ENCODE results near the gene STRIT1.
"Not testable (repeated sequence)": the region's sequence is repeated elsewhere in the genome, so short reads cannot be mapped to it uniquely, and the experiment has no call there.

The STRIT1 gene

DNA sequence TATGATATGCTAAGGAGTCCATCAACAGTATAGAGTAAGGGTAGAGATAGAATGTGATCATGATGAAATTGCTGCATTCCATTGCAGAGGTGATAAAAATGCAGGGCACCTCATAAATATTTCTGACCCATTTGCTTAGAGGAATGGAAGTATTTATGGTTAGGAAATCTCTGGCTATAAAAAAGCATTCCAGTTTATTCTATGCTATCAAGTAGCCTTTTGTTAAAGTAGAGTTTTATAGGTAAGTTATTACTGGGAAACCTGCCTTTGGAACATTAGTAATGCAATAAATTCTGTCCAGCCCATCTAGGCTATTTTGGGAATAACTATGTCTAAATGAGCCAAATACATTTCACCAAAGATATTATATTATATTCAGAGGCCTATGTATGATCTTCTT, 19.8 kb upstream of the STRIT1 start:
- DNase-seq (ENCODE audit: low read depth), result no peak

DNA sequence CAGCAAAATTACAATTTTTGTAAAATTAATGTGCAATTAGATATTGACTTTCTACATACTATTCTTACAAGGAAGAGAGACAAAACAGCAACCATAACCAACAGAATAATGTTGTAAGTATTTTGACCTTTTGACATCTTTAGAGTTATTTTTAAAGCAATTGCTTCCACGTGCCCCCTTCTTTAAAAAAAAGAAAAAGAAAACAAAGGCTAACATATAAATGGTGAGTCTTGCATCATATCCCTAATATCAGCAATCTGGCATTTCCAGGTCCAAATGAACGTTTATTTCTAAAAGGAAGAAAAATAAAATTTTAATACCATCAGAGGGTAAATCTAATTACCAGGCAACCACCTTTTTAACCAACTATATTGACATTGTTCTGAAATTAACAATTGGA, 19.3 kb upstream of the STRIT1 start:
- DNase-seq (ENCODE audit: low read depth), result no peak

DNA sequence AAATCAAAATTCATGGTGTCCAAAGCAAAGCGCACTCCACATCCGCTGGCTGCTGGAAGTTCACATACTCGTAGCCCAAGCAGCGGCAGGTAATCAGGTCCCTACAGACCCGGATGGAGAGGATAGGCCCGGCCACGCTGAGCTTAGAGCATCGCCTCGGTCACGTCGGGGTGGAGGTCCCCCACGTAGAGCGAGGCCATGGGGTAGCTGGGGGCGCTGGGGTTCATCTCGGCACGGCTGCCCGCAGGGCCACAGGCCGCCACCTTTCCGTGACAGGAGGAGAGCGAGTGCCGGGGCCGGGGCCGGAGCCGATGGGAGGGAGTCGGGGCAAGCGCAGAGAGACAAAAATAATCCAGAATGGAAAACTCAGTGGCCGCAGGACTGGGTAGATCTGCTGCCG, 16.1 kb upstream of the STRIT1 start:
- no peak for DNase-seq (ENCODE audit: low read depth)

DNA sequence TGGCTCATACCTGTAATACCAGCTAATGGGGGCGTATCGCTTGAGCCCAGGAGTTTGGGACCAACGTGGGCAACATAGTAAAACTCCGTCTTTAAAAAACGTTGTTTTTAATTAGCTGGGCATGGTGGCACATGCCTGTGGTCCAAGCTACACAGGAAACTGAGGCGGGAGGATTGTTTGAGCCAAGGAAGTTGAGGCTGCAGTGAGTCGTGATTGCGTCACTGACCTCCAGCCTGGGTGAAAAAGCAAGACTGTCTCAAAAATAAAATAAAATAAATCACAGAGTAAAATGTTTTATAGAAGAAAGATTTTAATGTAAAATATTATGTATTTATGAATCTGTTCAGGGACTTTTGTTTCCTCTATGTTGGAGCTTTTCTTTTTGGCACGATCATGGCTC, 15.3 kb upstream of the STRIT1 start:
- DNase-seq (ENCODE audit: low read depth), result no peak

DNA sequence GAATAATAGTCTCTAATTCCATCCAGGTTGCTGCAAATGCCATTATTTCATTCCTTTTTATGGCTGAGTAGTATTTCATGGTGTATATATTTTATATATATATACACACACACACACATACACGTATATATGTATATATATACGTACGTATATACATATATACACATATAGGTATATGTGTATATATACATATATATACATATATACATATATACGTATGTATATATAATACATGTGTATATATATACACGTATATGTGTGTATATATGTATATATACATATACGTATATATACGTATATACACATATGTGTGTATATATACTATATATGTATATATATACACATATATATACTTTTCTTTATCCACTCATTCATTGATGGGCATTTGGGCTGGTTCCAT, 13.7 kb upstream of the STRIT1 start:
- no peak for DNase-seq (ENCODE audit: low read depth)

DNA sequence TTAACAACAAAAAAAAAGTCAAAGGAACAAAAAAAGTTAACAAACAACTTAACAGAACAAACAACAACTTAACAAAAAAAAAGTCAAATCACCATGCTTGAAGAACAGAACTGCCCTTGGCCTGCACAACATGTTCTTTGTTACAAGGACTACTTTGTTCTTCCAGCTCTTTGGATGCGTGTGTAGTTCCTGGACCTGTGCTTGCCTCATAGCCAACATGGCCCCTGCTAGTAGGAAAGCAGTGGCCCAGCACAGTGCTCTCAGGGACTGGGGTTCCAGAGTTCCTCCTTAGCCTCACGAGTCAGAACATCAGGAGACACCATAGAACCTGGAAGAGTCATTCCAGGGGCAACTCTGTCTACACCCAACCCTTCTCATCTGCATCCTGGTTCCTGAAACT, 10.9 kb upstream of the STRIT1 start:
- no peak for DNase-seq (ENCODE audit: low read depth)

DNA sequence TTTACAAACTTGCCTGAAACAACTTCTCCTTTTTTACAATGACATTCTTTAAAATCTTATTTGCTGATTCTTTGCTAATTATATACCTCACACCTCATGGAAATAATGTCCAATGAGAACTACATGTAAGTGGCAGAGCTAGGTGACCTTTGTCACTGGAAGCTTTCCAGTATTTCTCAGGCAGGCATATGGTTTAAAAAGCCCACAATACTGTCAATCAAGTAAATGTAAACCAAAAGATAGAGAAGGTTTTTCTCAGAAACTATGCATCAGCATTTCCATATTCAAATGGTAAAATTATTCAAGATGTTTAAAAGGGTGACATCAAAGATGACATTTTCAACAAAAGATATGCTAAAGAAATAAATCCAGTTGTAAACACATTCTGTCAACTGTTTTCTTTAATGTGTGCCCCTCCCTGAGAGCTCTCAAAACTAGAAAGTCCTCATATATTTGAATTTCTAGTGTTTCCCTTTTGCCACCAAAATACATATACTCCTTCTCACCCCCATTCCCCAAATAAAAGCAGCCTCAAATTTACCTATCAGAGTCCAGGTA, 10.1 kb upstream of the STRIT1 start:
- DNase-seq (ENCODE audit: low read depth), result no peak

DNA sequence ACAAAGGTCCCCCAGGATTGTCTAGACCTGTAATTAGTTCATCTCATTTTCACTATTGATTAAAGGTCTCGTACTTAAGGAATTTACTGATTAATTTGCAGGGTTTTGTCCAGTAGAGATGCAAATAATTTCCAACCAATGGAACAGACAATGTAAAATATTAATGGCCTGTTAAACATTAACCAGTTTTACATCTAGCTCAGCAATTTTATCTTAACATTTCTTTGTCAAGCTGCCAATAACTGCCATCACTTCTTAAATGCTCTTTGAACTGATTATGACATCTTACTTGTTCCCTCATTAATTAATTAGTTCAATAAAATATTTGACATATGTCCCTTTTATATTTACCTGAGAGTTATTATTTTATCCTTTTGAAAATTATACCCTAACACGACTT, 9.4 kb upstream of the STRIT1 start:
- no peak for DNase-seq (ENCODE audit: low read depth)

DNA sequence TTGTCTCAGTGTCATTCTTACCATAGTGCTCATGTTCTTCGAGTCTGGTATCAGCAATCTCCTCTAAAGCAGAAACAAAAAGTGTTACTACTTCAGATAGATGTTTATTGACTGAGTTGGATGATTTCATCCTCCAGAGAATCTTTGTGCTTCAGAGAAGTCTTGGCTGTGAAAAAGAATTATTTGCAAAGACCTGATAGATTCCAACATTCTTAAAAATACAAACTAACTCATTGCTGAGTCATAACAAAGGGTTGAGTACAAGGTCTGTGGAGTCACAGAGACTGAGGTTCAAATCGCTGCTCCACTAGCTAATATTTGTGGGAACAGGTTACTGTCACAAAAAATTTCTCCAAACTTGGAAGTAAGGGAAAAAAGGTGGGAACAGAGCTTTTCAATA, 9.0 kb upstream of the STRIT1 start:
- no peak for DNase-seq (ENCODE audit: low read depth)

DNA sequence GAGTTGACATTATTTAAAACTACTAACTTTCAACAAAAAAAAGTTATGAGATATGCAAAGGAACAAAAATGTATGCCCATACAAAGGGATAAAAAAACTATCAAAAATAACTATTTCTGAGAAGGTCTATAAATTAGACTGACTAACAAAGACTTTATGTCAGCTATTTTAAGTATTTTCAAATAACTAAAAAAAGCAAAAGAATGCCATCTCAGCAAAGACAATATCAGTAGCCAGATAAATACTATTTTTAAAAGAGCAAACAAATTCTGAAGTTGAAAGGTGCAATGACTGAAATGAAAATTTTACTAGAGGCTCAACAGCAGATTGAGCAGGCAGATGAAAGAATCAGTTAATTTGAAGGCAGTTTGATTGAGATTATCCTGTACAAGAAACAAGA, 3.6 kb upstream of the STRIT1 start:
- no peak for DNase-seq (ENCODE audit: low read depth)

DNA sequence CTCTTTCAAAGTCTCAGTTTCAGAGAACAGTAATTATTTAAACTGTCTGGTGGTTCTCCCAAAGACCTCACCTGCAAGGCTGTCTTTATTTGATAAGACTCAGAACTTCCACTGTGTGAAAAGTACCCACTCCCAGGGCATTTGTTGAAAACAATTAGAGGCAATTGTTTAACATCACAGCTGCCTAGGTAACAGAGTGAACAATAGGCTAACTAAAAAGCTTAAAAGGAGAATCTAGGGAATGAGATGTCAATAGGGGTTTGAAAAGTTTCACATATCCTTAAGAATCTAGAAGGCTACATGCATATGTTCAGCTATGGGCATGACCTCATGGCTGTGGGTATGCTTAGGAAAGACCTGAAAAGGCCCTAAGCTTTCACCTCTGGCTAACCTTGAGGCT, 2.9 kb upstream of the STRIT1 start:
- DNase-seq (ENCODE audit: low read depth), result no peak

DNA sequence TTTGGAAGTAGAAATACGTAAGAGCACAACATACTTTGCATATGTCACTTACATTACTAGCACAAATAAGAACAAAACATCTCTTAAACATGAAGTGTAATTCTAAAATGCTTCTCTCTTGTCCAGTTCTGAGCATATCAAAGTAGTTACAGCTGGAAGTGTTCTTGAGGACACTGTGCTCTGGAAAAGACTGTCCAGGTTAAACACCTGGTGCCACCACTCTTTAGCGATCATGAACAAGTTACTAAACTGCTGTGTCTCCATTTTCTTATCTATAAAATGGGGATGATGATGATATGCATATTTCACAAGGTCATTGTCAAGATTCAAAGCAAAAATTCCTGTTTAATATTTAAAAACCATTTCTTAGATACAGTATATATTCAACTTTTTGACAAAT, 790 bp downstream of the STRIT1 start:
- no peak for DNase-seq (ENCODE audit: low read depth)

DNA sequence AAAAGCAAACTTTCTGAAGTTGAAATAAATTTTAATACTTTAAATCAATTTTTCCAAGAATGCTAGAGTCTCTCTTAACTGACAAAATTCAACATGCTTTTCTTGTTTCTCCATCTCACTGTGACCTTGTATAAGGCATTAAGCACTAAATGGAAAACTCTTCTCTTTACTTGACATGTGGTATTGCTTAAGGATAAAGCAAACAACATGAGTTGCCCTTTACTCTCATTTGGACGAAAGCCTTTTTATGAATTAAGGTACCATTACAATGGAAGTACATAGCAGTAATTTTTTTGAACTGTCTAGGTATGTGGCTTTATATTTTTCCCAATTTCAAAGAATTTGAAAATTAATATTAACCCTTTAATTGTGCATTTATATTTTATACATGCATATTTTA, 1.4 kb downstream of the STRIT1 start:
- DNase-seq (ENCODE audit: low read depth), result no peak

DNA sequence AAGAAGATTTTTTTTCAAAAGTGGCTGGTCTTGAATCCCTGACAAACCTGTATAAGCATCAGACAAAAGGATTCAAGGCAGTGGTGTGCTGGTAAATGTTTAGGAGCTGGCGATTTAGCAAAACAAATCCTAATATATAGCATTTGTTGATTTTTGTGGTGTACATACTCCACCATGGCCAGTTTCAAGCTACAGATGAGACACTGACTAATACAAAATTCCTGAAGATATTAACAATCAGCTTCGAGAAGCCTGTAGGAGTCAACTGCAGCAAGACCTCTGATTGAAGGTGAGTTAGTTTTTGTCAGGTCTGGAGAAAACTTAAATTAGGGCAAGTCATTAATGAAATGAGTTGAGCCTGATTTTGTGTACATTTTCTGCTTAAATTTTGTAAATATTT, 6.7 kb downstream of the STRIT1 start:
- no peak for DNase-seq (ENCODE audit: low read depth)

DNA sequence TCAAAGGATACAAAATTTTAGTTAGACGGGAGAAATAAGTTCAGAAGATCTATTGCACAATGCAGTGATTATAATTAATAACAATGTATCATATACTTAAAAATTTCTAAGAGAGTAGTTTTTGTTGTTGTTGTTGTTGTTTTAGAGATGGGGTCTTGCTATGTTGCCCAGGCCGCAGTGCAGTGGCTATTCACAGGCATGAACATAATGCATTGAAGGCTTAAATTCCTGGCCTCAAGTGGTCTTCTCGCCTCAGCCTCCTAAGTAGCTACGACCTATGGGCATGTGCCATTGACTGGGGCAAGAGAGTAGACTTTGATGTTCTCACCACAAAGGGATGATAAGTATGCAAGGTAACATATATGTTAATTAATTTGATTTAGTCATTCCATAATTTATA, 7.5 kb downstream of the STRIT1 start:
- DNase-seq (ENCODE audit: low read depth), result no peak

DNA sequence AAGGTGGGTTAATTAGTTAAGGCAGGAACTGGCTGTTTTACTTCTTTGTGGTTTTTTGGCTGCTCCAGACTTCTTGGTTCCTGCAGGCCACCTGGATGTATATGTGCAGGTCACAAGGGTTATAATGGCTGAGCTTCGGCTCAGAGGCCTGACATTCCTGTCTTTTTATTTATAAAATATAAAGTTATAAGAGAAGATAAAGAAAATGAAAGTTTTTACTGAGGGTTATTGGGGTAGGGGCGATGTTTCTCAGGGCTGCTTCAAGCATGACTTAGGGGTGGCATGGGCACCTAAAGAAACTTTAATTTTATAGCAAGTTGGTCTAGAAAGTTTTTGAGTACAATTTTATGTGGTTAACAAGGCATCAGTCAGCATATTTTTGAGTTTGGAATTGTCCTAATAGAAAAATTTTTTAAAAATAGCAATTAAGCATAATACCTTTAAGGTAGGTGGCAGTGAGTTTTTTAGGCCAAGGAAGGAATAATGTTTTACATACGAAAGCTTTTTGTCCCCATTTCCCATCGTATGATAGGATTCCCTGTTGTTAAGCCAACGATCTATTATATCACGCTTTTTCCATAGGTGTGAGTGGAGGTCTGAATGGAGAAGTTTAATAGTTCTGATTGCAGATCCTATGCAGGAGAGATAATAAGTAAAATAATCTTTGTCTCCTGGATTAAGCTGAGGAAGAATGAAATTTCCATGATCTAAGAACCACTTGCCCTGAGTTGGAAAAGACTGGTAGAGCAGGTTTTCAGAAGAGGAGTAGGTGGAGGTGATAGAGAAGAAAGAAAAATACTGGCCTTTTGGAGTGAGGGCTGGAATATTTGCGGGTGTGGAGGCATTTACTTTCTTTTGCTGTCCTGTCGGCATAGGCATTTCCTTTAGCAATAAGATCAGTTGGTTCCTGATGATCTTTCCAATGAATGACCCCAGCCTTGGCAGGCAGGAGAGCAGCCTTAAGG, 10.1 kb downstream of the STRIT1 start:
- DNase-seq (ENCODE audit: low read depth), result no peak

DNA sequence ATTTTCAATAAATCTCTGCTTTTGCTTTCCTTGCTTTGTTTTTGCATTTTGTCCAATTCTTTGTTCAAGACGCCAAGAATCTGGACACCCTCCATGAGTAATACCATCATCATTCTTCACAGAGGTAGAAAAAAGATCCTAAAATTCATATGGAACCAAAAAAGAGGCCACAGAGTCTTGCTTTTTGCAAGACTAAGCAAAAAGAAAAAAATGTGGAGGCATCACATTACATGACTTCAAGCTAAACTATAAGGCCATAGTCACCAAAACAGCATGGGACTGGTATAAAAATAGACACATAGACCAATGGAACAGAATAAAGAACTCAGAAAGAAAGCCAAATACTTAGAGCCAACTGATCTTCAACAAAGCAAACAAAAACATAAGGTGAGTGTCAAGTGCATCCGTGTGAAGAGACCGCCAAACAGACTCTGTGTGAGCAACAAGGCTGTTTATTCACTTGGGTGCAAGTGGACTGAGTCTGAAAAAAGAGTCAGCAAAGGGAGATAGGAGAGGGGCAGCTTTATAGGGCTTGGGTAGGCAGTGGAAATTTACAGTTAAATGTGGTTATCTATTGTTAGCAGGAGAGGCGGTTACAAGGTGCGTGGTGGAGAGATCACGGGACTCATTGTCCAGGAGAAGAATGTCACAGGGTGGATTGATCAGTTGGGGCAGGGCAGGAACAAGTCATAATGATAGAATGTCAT, 10.9 kb downstream of the STRIT1 start:
- DNase-seq (ENCODE audit: low read depth), result no peak

DNA sequence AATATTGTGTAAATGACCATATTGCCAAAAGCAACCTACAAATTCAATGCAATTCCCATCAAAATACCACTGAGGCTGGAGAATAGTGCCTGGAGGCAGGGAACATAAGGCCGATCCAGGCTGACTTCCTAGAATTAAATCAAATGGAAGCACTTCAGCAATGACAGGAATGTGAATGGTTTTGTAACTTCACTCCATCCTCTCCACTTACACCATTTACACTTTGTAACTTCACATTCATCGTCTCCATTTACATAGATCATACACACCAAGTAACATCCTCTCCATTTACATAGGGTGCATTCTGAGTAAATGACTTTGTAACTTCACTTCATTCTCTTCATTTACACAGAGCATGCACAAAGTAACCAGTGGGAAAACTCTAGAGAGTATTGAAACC, 11.6 kb downstream of the STRIT1 start:
- DNase-seq (ENCODE audit: low read depth), result no peak

DNA sequence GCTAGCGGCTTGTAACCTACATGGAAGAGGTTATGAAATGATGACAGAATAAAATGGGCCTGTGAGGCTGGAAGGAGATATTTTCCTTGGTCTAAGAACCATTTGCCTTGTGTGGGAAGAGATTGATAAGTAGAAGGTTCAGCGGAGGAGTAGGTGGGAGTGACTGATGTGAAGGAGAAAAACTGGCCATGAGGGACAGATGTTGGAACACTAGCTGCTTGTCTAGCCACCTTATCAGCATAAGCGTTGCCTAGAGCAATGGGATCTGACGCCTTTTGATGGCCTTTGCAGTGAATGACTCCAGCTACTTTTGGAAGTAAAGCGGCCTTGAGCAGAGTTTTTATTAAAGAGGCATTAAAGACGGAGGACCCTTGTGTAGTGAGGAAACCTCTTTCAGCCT, 17.4 kb downstream of the STRIT1 start:
- not testable (repeated sequence) for DNase-seq (ENCODE audit: low read depth)

DNA sequence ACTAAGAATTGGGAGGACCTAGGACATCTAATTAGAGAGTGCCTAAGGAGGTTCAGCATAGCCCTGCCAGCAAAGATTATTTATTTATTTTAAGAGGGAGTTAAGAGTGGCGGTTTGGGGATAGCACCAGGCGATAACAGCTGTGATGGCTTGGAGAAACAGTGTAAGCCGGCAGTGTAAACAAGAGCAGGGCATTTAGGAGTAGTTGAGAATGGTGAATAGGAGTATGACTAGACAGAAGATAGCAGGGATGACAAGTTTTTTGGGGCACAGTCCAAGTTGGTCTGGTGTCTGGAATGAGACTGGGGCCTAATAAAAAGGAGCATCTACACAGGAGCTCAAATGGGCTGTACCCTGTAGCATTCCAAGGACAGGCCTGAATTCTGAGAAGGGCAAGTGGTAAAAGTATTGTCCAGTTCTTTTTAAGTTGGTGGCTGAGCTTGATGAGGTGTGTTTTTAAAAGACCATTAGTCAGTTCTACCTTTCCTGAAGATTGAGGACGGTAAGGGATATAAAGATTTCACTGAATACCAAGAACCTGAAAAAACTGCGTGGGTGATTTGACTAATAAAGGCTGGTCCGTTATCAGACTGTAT, 18.2 kb downstream of the STRIT1 start:
- DNase-seq (ENCODE audit: low read depth), result not testable (repeated sequence)

DNA sequence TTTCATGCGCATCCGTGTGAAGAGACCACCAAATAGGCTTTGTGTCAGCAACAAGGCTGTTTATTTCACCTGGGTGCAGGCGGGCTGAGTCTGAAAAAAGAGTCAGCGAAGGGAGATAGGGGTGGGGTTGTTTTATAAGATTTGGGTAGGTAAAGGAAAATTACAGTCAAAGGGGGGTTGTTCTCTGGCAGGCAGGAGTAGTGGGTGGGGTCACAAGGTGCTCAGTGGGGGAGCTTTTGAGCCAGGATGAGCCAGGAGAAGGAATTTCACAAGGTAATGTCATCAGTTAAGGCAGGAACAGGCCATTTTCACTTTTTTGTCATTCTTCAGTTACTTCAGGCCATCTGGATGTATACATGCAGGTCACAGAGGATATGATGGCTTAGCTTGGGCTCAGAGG, 19.0 kb downstream of the STRIT1 start:
- DNase-seq (ENCODE audit: low read depth), result not testable (repeated sequence)

DNA sequence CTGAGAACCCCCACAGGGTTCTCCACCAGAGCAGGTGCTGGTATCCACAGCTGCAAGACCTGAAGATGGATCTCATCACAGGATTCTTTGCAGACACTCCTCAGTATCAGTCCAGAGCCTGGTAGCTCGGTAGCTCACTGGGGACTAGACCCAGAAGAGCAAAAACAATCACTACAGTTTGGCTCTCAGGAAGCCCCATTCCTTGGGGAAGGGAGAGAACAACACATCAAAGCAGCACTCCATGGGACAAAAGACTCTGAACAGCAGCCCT, 22.2 kb downstream of the STRIT1 start:
- no peak for DNase-seq (ENCODE audit: low read depth)
